ENCODE results near the gene PTPRA.

GRCh38 chr20:2907519-2907918 lies 34.2 kb downstream of the PTPRA start:
- TF ChIP-seq, protein P1, sequence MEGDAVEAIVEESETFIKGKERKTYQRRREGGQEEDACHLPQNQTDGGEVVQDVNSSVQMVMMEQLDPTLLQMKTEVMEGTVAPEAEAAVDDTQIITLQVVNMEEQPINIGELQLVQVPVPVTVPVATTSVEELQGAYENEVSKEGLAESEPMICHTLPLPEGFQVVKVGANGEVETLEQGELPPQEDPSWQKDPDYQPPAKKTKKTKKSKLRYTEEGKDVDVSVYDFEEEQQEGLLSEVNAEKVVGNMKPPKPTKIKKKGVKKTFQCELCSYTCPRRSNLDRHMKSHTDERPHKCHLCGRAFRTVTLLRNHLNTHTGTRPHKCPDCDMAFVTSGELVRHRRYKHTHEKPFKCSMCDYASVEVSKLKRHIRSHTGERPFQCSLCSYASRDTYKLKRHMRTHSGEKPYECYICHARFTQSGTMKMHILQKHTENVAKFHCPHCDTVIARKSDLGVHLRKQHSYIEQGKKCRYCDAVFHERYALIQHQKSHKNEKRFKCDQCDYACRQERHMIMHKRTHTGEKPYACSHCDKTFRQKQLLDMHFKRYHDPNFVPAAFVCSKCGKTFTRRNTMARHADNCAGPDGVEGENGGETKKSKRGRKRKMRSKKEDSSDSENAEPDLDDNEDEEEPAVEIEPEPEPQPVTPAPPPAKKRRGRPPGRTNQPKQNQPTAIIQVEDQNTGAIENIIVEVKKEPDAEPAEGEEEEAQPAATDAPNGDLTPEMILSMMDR (IDR thresholded peaks at IDR 0.05 in 4 of 5, conservative IDR thresholded peaks at IDR 0.05 in 1 of 5): no peak
- TF ChIP-seq POLR2A (IDR thresholded peaks at IDR 0.05): no peak

Data from gastrocnemius medialis (tissue), 4 donors.